Spleen (tissue), 11 donors: ENCODE results near the gene OR7D4. TPM values are rescaled to one million over a fixed set of nuclear protein-coding genes. Genes with fewer than 3 reads are reported as not detected.
A peak's percentile ranks its signal among the peaks of the same experiment; 100 is the strongest.

Source experiments
- DNase-seq: peaks from one replicate; pipeline ENCODE4 v3.0.0-alpha.2; 2020
- H3K27ac ChIP-seq, 8 donors: fragments of 200-600 bp; sonication (generic) in 7 of 8; 1 replicate in 4 of 8; 2 replicates in 4 of 8; pipeline versions ENCODE4 v1.5.0 to v1.8.0; 2016 to 2021; ENCODE audit warnings: inconsistent platforms in 4 of 8, mild to moderate bottlenecking in 4 of 8, moderate library complexity in 1 of 8
- H3K27me3 ChIP-seq, 7 donors: fragments of 200-600 bp; sonication (generic) in 6 of 7; replicated peaks in 1 of 7; 1 replicate in 4 of 7; 2 replicates in 3 of 7; pipeline versions ENCODE4 v1.5.0 to v1.8.0; 2016 to 2021; ENCODE audit warnings: inconsistent platforms in 3 of 7, mild to moderate bottlenecking in 1 of 7
- H3K36me3 ChIP-seq, 6 donors: fragments of 200-600 bp; sonication (generic) in 5 of 6; 1 replicate in 4 of 6; 2 replicates in 2 of 6; pipeline versions ENCODE4 v1.5.0 to v1.8.0; 2016 to 2021; ENCODE audit warnings: inconsistent platforms in 2 of 6
- H3K4me1 ChIP-seq, 6 donors: fragments of 200-600 bp; sonication (generic) in 5 of 6; 1 replicate in 3 of 6; 2 replicates in 3 of 6; pipeline versions ENCODE4 v1.5.0 to v1.8.0; 2016 to 2021; ENCODE audit warnings: inconsistent platforms in 3 of 6
- H3K4me3 ChIP-seq, 8 donors: fragments of 200-600 bp; sonication (generic) in 7 of 8; 1 replicate in 4 of 8; 2 replicates in 4 of 8; pipeline versions ENCODE4 v1.5.0 to v1.8.0; 2016 to 2021; ENCODE audit warnings: inconsistent platforms in 4 of 8, mild to moderate bottlenecking in 4 of 8, moderate library complexity in 2 of 8
- H3K9me3 ChIP-seq, 8 donors: fragments of 200-600 bp; sonication (generic) in 7 of 8; 1 replicate in 4 of 8; 2 replicates in 4 of 8; pipeline versions ENCODE4 v1.5.0 to v1.8.0; 2016 to 2021; ENCODE audit warnings: inconsistent platforms in 4 of 8
- POLR2A ChIP-seq, 3 donors: fragments of 450-650 bp; IDR thresholded peaks; one replicate each; pipeline ENCODE4 v1.5.1; 2017; ENCODE audit warnings: antibody characterized with exemption in 3 of 3, mild to moderate bottlenecking in 1 of 3
- POLR2AphosphoS5 ChIP-seq, 3 donors: sonication (generic); formaldehyde crosslinking; IDR thresholded peaks; one replicate each; pipeline ENCODE4 v1.5.1; 2017; ENCODE audit warnings: antibody characterized with exemption in 3 of 3
- WGBS, 5 donors: extraction: QIAGEN DNeasy Blood & Tissue Kit in 3 of 5; methylation state at CpG; one replicate each; pipeline versions ENCODE4 v1.1.5 to v1.1.7; 2013 to 2018; 5-methylcytosine and 5-hydroxymethylcytosine counted together
- intact Hi-C: fragments of 100-400 bp; cut with DNase I; formaldehyde crosslinking; loops from one replicate; pipeline ENCODE4 v1.15.0; 2023; ENCODE audit warnings: low total_unique reads
- polyA plus RNA-seq, 3 donors: library from polyadenylated mRNA; stranded (reverse); fragments of 200-250 nt; gene quantifications; one replicate each; pipeline ENCODE4 v1.2.1, GENCODE V29; 2013
- total RNA-seq, 7 donors: library from RNA; depleted of rRNA in 3 of 7; stranded (reverse); fragments of >200 nt in 3 of 7; fragmentation: NEBNext Ultra II Directional in 4 of 7; extraction: Animal tissue kit (Norgen Biotek cat#: 25700) in 4 of 7; gene quantifications; one replicate each; pipeline versions ENCODE4 v1.1.0 to v1.2.1, GENCODE V29; 2016 to 2021
- TF ChIP-seq, protein P1 (sequence below), 11 experiments: fragments of 200-600 bp in 7 of 11; fragments of 450-650 bp in 4 of 11; sonication (generic) in 4 of 11; IDR thresholded peaks in 8 of 11; conservative IDR thresholded peaks in 3 of 11; 1 replicate in 7 of 11; 2 replicates in 4 of 11; pipeline versions ENCODE4 v1.4.0 to v1.8.0; 2016 to 2021; ENCODE audit warnings: antibody characterized with exemption in 11 of 11, inconsistent platforms in 4 of 11, mild to moderate bottlenecking in 1 of 11
- donor health status: healthy with polysubstance abuse.
- donor health status: DM: no; HTN: no; CAD: no; lungs with moderate emphysema.
- donor health status: DM: no; HTN: no; CAD: no.
- donor health status: Bipolar disorder and iron deficiency.
- donor health status: healthy.
- donor health status: DM: no; HTN: no; CAD: no.
- donor health status: DM: yes; HTN: yes; CAD: no.

OR7D4 gene
- total and polyA plus RNA-seq, 10 donors: not detected

DNA sequence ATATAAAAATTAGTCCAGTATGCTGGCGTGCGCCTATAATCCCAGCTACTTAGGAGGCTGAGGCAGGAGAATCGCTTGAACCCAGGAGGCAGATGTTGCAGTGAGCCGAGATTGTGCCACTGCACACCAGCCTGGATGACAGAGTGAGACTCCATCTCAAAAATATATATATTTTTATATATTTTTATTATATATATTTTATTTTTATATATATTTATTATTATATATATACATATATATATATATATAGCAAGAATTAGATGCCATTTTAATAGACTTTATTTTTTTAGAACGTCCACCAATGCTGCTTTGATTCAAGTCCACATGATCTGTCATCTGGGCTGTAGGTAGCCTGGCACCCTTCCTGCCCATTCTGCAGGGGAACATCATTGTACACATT is 44.1 kb downstream of the OR7D4 start:
- Histone ChIP-seq H3K36me3 (no peaks in the 10 kb centered on the region), H3K4me3 (no peak overlapping the region), H3K27me3 (no peaks in the 10 kb centered on the region), H3K27ac (no peak overlapping the region), H3K4me1 (no peaks in the 10 kb centered on the region), H3K9me3 (no peaks in the 10 kb centered on the region)
- whole genome bisulfite sequencing, 5 donors: 86 to 96% (median 94%) methylated on average over 5 of the region's 5 CpGs
- intact Hi-C loops: no loop called here
- no peak for DNase-seq
- TF ChIP-seq, protein P1, sequence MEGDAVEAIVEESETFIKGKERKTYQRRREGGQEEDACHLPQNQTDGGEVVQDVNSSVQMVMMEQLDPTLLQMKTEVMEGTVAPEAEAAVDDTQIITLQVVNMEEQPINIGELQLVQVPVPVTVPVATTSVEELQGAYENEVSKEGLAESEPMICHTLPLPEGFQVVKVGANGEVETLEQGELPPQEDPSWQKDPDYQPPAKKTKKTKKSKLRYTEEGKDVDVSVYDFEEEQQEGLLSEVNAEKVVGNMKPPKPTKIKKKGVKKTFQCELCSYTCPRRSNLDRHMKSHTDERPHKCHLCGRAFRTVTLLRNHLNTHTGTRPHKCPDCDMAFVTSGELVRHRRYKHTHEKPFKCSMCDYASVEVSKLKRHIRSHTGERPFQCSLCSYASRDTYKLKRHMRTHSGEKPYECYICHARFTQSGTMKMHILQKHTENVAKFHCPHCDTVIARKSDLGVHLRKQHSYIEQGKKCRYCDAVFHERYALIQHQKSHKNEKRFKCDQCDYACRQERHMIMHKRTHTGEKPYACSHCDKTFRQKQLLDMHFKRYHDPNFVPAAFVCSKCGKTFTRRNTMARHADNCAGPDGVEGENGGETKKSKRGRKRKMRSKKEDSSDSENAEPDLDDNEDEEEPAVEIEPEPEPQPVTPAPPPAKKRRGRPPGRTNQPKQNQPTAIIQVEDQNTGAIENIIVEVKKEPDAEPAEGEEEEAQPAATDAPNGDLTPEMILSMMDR (IDR thresholded peaks at IDR 0.05 in 8 of 11, conservative IDR thresholded peaks at IDR 0.05 in 3 of 11): no peak
- no peak for TF ChIP-seq POLR2AphosphoS5 (IDR thresholded peaks at IDR 0.05)
- TF ChIP-seq POLR2A (IDR thresholded peaks at IDR 0.05): no peak

DNA sequence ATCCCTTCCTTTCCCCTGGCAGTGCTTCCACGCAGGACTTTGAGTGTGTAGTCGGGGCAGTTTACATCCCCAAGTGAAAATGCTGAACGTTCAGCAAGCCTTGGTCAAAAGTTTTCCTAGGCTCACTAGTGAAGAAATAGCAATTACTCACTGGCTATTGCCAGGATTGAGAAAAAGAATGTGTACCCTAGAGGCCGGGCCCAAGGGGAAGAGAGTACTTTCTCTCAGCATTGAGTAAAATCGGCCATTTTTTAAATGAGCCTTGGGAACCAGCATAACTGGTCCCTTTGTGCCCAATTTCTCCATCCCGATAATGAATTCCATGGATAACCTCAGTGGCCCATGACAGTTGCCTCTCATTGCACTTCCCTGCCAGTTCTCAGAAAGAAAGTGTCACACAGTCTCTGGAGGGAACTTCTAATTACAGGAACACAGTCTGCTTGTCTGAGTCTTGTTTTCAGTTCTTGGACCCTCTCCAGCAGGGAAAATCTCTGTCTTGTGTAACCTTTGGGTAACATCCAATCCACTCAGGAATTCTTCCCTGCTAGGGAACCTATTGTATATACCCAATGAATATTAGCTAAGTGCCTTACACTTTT is 47.9 kb downstream of the OR7D4 start:
- Histone ChIP-seq H3K27ac (peak overlapping the region in 1 of 8 donors; percentile 2), H3K27me3 (no peaks in the 10 kb centered on the region), H3K36me3 (peaks cover 0 to 15% (median 0%) of the 10 kb centered on the region in 6 donors), H3K4me1 (no peaks in the 10 kb centered on the region), H3K4me3 (no peak overlapping the region), H3K9me3 (no peaks in the 10 kb centered on the region)
- TF ChIP-seq POLR2AphosphoS5 (IDR thresholded peaks at IDR 0.05) (no peak), POLR2A (IDR thresholded peaks at IDR 0.05) (no peak)
- TF ChIP-seq, protein P1 (IDR thresholded peaks at IDR 0.05 in 8 of 11, conservative IDR thresholded peaks at IDR 0.05 in 3 of 11): no peak
- WGBS, 5 donors: 75 to 86% (median 79%) methylated on average over 6 of the region's 6 CpGs
- no peak for DNase-seq
- intact Hi-C loops: no loop called here

DNA sequence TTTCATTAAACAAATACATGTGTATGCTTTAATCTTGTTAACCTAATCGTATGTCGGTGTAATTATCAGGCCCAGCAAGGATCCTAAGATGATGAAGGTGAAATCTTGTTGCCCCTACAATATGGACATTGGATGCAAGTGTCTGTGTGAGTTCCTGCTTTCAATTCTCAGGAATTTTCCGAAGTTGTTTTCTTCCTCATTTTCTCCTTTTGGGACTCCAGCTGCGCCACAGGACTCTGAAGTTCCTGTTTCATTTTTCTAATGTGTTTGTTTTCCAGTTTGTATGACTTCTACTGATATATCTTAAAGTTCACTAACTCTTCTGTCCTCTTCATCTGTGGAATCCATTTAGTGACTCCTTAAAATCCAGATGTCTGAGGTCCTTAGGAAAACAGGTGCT is 52.5 kb downstream of the OR7D4 start:
- WGBS, 5 donors: 70 to 86% (median 83%) methylated on average over 4 of the region's 4 CpGs
- intact Hi-C loops: no loop called here
- Histone ChIP-seq H3K36me3 (peaks cover 4 to 61% (median 30%) of the 10 kb centered on the region in 6 donors), H3K9me3 (peaks cover 0 to 28% (median 9%) of the 10 kb centered on the region in 8 donors), H3K27me3 (no peaks in the 10 kb centered on the region), H3K27ac (no peak overlapping the region), H3K4me1 (no peaks in the 10 kb centered on the region), H3K4me3 (no peak overlapping the region)
- DNase-seq: no peak
- no peak for TF ChIP-seq POLR2AphosphoS5 (IDR thresholded peaks at IDR 0.05)
- TF ChIP-seq, protein P1 (IDR thresholded peaks at IDR 0.05 in 8 of 11, conservative IDR thresholded peaks at IDR 0.05 in 3 of 11): no peak
- no peak for TF ChIP-seq POLR2A (IDR thresholded peaks at IDR 0.05)

DNA sequence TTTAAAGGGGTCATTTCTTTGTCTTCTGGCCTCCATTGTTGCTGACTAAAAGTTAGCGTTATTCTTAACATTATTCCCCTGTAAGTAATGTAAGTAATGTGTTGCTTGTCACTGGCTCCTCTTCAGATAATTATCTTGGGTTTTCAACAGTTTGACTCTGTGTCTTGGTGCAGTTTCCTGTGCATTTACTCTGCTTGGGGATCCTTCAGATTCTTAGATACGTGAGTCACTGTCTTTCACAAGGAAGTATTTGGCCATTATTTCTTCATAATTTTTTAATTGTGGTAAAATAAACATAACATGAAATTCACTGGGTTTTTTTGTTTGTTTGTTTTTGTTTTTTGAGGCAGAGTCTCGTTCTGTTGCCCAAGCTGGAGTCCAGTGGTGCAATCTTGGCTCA is 54.1 kb downstream of the OR7D4 start:
- TF ChIP-seq POLR2A (IDR thresholded peaks at IDR 0.05) (no peak), POLR2AphosphoS5 (IDR thresholded peaks at IDR 0.05) (no peak)
- TF ChIP-seq, protein P1 (IDR thresholded peaks at IDR 0.05 in 8 of 11, conservative IDR thresholded peaks at IDR 0.05 in 3 of 11): no peak
- H3K4me1 ChIP-seq: no peaks in the 10 kb centered on the region
- H3K36me3 ChIP-seq: peaks cover 16 to 77% (median 46%) of the 10 kb centered on the region in 6 donors
- intact Hi-C loops: no loop called here
- H3K9me3 ChIP-seq: peaks cover 0 to 44% (median 25%) of the 10 kb centered on the region in 8 donors
- DNase-seq: no peak
- no peaks in the 10 kb centered on the region for H3K27me3 ChIP-seq
- no peak overlapping the region for H3K27ac ChIP-seq
- WGBS, 5 donors: 89 to 95% (median 94%) methylated on average over 3 of the region's 3 CpGs
- H3K4me3 ChIP-seq: no peak overlapping the region
